Testis (tissue), 2 donors: ENCODE data around the gene NCAM1.

ENCODE experiments used
- POLR2A ChIP-seq: fragments of 450-650 bp; IDR thresholded peaks from one replicate; pipeline ENCODE4 v1.6.1; 2017; ENCODE audit warnings: antibody characterized with exemption, mild to moderate bottlenecking, moderate library complexity
- TF ChIP-seq, protein P1 (sequence below), 3 experiments: fragments of 450-650 bp in 2 of 3; fragments of 200-600 bp in 1 of 3; sonication (generic) in 1 of 3; IDR thresholded peaks; one replicate each; pipeline ENCODE4 v1.5.1; 2016 to 2019; ENCODE audit warnings: antibody characterized with exemption in 3 of 3, mild to moderate bottlenecking in 2 of 3, moderate library complexity in 1 of 3

GRCh38 chr11:113275602-113276001 lies 314.4 kb downstream of the NCAM1 start:
- TF ChIP-seq, protein P1, sequence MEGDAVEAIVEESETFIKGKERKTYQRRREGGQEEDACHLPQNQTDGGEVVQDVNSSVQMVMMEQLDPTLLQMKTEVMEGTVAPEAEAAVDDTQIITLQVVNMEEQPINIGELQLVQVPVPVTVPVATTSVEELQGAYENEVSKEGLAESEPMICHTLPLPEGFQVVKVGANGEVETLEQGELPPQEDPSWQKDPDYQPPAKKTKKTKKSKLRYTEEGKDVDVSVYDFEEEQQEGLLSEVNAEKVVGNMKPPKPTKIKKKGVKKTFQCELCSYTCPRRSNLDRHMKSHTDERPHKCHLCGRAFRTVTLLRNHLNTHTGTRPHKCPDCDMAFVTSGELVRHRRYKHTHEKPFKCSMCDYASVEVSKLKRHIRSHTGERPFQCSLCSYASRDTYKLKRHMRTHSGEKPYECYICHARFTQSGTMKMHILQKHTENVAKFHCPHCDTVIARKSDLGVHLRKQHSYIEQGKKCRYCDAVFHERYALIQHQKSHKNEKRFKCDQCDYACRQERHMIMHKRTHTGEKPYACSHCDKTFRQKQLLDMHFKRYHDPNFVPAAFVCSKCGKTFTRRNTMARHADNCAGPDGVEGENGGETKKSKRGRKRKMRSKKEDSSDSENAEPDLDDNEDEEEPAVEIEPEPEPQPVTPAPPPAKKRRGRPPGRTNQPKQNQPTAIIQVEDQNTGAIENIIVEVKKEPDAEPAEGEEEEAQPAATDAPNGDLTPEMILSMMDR (IDR thresholded peaks at IDR 0.05) = no peak
- no peak for TF ChIP-seq POLR2A
